ENCODE results near the gene EEFSEC.

The EEFSEC gene

DNA sequence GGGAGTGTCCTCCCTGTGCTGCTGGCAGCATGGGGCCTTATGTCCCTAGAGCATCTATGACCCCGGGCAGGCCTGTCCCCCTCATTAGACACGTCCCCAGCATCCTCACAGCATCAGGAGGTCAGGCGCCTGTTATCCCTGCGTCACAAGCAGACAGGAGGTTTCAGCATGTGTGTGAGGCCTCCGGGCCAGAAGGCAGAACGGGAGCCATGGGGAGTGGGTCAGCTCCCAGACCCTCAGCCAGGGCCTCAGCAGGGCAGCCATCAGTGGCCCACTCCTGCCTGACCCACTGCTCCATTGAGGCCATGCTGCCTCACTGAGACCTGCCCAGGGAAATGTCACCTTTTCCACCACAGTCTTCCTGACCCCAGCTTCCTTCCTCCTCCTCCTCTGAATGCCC lies 241.8 kb downstream of the EEFSEC start:
- Histone ChIP-seq H3K9me2 (replicated peaks; ENCODE audit: insufficient read depth, low read length) (no peaks in the 10 kb centered on the region), H3K4me2 (ENCODE audit: low read depth, low read length) (no peak overlapping the region), H3K9ac (ENCODE audit: low read length) (no peak overlapping the region), H3K36me3 (replicated peaks; ENCODE audit: insufficient read depth, low read length) (no peaks in the 10 kb centered on the region), H3K4me1 (ENCODE audit: low read length) (no peaks in the 10 kb centered on the region), H3K27me3 (replicated peaks; ENCODE audit: insufficient read depth, low read length) (no peaks in the 10 kb centered on the region), H3F3A (ENCODE audit: insufficient read depth, low read length) (no peaks in the 10 kb centered on the region), H3K9me3 (replicated peaks; ENCODE audit: insufficient read depth, low read length) (no peaks in the 10 kb centered on the region), H2AFZ (ENCODE audit: low read length) (no peak overlapping the region), H3K79me2 (ENCODE audit: low read length) (no peaks in the 10 kb centered on the region), H4K20me1 (ENCODE audit: insufficient read depth, low read length) (no peaks in the 10 kb centered on the region), H3K27ac (ENCODE audit: low read length) (no peak overlapping the region), H3K4me3 (ENCODE audit: low read length) (no peak overlapping the region)
- no peak for DNase-seq
- TF ChIP-seq, protein P1, sequence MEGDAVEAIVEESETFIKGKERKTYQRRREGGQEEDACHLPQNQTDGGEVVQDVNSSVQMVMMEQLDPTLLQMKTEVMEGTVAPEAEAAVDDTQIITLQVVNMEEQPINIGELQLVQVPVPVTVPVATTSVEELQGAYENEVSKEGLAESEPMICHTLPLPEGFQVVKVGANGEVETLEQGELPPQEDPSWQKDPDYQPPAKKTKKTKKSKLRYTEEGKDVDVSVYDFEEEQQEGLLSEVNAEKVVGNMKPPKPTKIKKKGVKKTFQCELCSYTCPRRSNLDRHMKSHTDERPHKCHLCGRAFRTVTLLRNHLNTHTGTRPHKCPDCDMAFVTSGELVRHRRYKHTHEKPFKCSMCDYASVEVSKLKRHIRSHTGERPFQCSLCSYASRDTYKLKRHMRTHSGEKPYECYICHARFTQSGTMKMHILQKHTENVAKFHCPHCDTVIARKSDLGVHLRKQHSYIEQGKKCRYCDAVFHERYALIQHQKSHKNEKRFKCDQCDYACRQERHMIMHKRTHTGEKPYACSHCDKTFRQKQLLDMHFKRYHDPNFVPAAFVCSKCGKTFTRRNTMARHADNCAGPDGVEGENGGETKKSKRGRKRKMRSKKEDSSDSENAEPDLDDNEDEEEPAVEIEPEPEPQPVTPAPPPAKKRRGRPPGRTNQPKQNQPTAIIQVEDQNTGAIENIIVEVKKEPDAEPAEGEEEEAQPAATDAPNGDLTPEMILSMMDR (IDR thresholded peaks at IDR 0.05; ENCODE audit: low read length): no peak
- TF ChIP-seq EZH2phosphoT487 (IDR thresholded peaks at IDR 0.05; ENCODE audit: low read length) (no peak), EZH2 (optimal IDR thresholded peaks at IDR 0.05; ENCODE audit: low read depth, low read length) (no peak)

DNA sequence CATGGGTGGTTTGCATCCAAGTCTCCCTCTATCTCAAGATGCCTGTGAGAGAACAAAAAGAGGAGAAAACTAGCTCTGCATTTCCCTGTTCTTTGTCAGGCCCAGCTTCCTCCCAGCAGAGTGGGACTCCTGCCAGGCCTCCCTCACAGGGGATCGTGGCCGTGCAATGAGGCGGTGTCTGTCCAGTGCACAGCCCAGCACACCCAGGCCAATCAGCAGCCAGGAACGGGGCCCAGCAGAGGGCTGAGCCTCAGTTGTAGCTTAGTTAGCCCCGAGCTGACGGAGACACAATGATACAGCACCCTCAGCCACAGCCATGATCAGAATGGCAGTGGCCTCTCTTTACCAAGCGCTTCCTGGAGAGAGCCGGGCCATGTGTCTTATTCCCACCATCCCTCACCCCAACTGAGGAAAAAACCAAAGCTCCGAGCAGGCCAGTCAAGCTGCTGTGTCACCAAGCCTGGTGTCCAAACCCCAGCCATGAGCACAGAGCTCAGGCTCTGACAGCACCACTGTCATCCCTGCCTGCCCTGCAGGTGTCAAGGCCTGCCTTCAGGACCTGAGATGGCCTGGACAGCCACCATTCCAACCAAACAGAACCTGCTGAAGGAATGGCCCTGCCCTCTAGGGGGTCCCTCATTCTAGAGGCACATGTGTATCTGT lies 242.3 kb downstream of the EEFSEC start:
- Histone ChIP-seq H3K9me3 (replicated peaks; ENCODE audit: insufficient read depth, low read length) (no peaks in the 10 kb centered on the region), H3K36me3 (replicated peaks; ENCODE audit: insufficient read depth, low read length) (no peaks in the 10 kb centered on the region), H3K9me2 (replicated peaks; ENCODE audit: insufficient read depth, low read length) (no peaks in the 10 kb centered on the region), H3F3A (ENCODE audit: insufficient read depth, low read length) (no peaks in the 10 kb centered on the region), H3K27ac (ENCODE audit: low read length) (no peak overlapping the region), H3K27me3 (replicated peaks; ENCODE audit: insufficient read depth, low read length) (no peaks in the 10 kb centered on the region), H2AFZ (ENCODE audit: low read length) (no peak overlapping the region), H3K9ac (ENCODE audit: low read length) (no peak overlapping the region), H4K20me1 (ENCODE audit: insufficient read depth, low read length) (no peaks in the 10 kb centered on the region), H3K4me2 (ENCODE audit: low read depth, low read length) (no peak overlapping the region), H3K79me2 (ENCODE audit: low read length) (no peaks in the 10 kb centered on the region), H3K4me3 (ENCODE audit: low read length) (no peak overlapping the region), H3K4me1 (ENCODE audit: low read length) (no peaks in the 10 kb centered on the region)
- TF ChIP-seq, protein P1 (IDR thresholded peaks at IDR 0.05; ENCODE audit: low read length): no peak
- TF ChIP-seq EZH2 (optimal IDR thresholded peaks at IDR 0.05; ENCODE audit: low read depth, low read length) (no peak), EZH2phosphoT487 (IDR thresholded peaks at IDR 0.05; ENCODE audit: low read length) (no peak)
- DNase-seq: no peak

GRCh38 chr3:128397484-128397883 lies 244.2 kb downstream of the EEFSEC start:
- DNase-seq: no peak
- Histone ChIP-seq H3K36me3 (replicated peaks; ENCODE audit: insufficient read depth, low read length) (no peaks in the 10 kb centered on the region), H3K4me3 (ENCODE audit: low read length) (no peak overlapping the region), H3K4me2 (ENCODE audit: low read depth, low read length) (no peak overlapping the region), H3K9ac (ENCODE audit: low read length) (no peak overlapping the region), H3K27ac (ENCODE audit: low read length) (no peak overlapping the region), H3K9me2 (replicated peaks; ENCODE audit: insufficient read depth, low read length) (no peaks in the 10 kb centered on the region), H3K4me1 (ENCODE audit: low read length) (no peaks in the 10 kb centered on the region), H3K79me2 (ENCODE audit: low read length) (no peaks in the 10 kb centered on the region), H3F3A (ENCODE audit: insufficient read depth, low read length) (no peaks in the 10 kb centered on the region), H2AFZ (ENCODE audit: low read length) (no peak overlapping the region), H3K9me3 (replicated peaks; ENCODE audit: insufficient read depth, low read length) (no peaks in the 10 kb centered on the region), H4K20me1 (ENCODE audit: insufficient read depth, low read length) (no peaks in the 10 kb centered on the region), H3K27me3 (replicated peaks; ENCODE audit: insufficient read depth, low read length) (no peaks in the 10 kb centered on the region)
- TF ChIP-seq, protein P1 (IDR thresholded peaks at IDR 0.05; ENCODE audit: low read length): no peak
- TF ChIP-seq EZH2 (optimal IDR thresholded peaks at IDR 0.05; ENCODE audit: low read depth, low read length): no peak
- no peak for TF ChIP-seq EZH2phosphoT487 (IDR thresholded peaks at IDR 0.05; ENCODE audit: low read length)

Measured in MM.1S (cell line).